ENCODE results near the gene ATRIP.
A peak's percentile ranks its signal among the peaks of the same experiment; 100 is the strongest.

The ATRIP gene

GRCh38 chr3:48425281-48425812 is 21.2 kb upstream of the ATRIP start:
- no peak for DNase-seq

GRCh38 chr3:48426401-48426909 is 20.1 kb upstream of the ATRIP start:
- no peak for DNase-seq

GRCh38 chr3:48426944-48427629 is 19.4 kb upstream of the ATRIP start:
- DNase-seq: no peak

GRCh38 chr3:48427630-48427962 is 18.9 kb upstream of the ATRIP start:
- no peak for DNase-seq

GRCh38 chr3:48428088-48428571 is 18.4 kb upstream of the ATRIP start:
- DNase-seq: no peak

- DNase-seq: no peak
Observed at GRCh38 chr3:48428572-48429316, 17.8 kb upstream of the ATRIP start.

- DNase-seq: peak; percentile 92
Observed at GRCh38 chr3:48429317-48429959, 17.1 kb upstream of the ATRIP start.

GRCh38 chr3:48429960-48430707 is 16.4 kb upstream of the ATRIP start, which contains the start of gene PLXNB1:
Gene PLXNB1, minus strand, starts transcription at chr3:48430086. Its CDS starts 5,475 bp downstream, at chr3:48424611.
- DNase-seq: peak; percentile 37

GRCh38 chr3:48430708-48431101 is 15.8 kb upstream of the ATRIP start:
- peak; percentile 26 for DNase-seq

GRCh38 chr3:48431224-48432029 is 15.1 kb upstream of the ATRIP start:
- peak; percentile 41 for DNase-seq

DNA sequence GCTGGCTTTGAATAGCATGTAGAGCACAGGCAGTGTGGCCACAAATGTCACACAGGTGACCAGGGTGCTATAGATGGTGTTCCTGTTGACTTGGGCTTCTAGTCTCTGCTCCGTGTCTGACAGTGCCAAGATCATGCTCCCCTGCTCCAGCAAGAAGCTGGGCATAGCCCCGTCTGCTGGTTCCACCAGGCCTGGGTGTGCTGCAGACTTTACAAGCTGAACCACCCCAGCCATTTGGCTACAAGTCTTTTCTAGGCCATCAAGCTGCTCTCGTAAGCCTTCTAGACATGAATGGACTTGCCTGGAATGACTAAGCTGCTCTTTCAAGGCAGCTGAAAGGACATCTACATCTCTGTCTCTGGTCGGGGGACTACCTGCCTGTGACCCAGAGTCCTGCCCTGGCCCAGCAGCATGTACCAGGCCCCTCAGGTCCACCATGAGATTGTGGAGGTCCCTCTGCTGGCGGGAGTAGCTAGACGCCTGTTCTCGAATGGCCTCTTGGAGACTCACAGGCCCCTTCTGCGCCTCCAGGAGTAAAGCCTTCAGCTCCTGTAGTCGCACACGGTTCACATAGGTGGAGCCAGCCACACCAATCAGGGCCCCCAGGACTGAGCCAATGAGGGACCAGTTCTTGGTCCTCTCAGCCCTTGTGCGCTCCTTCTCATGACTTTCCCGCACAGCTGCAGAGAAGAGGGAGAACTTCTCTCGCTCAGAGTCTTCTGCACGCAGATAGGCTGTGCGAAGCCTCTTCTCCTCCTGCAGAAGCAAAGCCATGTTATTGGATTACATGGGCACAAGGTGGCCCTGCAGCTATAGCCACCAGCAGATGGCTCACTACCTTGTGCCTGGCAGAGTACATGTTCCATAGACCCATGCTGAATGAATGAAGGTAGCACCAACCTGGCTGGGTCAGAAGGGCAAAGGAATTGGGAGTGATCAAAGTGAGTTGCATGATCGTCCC is 13.8 kb upstream of the ATRIP start:
- peak; percentile 72 for DNase-seq

GRCh38 chr3:48433472-48434118 is 12.9 kb upstream of the ATRIP start:
- no peak for DNase-seq

- no peak for DNase-seq
Observed at GRCh38 chr3:48434591-48435222, 11.8 kb upstream of the ATRIP start.

DNA sequence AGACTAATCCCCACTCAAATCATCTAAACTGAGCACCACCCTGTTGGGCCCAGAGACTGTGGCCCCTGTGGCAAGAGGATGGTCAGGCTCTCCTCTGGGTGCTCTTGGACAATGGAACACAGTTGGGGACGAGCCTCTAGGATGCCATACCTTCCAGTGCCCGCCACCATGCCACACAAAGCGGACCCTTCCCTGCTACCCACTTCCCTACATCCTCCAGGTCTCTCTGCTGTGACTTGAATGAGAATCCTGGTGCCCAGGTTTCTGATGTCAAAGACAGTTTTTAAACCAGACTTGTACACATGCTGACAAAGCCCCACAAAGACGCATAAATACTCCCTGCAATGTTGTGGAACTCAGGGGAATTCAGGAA is 11.3 kb upstream of the ATRIP start:
- no peak for DNase-seq

DNA sequence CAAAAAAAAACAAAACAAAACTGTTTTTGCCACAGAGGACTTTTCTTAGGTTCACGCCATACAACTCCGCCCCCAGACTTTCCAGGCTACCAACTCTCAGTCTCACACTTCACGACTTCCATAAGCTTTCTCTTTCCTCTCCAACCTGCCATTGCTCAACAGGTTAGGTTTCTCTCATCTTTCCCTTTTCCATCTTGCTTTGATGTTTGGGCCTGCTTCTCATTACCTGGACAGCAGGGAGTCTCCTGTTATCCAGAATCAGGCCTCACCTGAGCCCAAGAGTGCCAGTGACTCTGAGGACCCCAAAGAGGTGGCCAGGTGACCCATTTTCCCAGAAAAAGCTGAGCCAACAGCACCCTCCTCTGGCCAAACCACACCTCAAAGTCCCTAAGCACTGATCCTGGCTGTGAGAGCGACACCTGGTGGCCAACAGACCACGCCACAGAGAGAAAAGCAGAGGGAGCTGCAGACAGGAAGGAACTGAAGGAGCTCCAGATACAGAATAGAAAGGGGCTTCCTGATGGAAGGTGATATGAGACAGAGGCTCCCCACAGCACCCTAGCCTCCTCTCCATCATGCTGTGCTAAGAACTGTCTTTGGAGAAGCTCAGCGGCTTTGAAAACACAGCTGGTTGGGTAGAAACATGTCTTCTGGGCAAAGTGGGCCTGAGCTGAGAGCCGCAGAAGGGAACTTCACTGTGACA is 10.6 kb upstream of the ATRIP start:
- DNase-seq: peak; percentile 96

DNA sequence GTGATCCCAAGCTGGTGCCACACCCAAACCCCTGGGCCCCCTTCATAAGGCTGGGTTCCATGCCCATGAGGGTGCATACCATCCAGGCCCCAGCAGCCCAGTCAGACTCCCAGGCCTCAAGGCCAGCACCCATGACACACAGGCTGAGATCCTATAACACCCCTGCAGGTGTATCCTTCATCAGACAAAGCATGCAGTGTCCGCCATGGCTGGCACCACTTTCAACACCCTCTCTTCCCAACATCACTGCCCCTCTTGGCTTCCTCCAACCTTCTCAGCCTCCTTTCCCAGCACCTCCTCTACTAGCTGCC is 10.1 kb upstream of the ATRIP start:
- peak; percentile 35 for DNase-seq

GRCh38 chr3:48436855-48437254 is 9.7 kb upstream of the ATRIP start:
- DNase-seq: no peak

- DNase-seq: no peak
Observed at GRCh38 chr3:48437812-48438211, 8.7 kb upstream of the ATRIP start.
